Measurements from ENCODE around the gene KIAA0232.
A peak's percentile ranks its signal among the peaks of the same experiment; 100 is the strongest.
"Not testable (repeated sequence)": the region's sequence is repeated elsewhere in the genome, so short reads cannot be mapped to it uniquely, and the experiment has no call there.

The KIAA0232 gene

DNA sequence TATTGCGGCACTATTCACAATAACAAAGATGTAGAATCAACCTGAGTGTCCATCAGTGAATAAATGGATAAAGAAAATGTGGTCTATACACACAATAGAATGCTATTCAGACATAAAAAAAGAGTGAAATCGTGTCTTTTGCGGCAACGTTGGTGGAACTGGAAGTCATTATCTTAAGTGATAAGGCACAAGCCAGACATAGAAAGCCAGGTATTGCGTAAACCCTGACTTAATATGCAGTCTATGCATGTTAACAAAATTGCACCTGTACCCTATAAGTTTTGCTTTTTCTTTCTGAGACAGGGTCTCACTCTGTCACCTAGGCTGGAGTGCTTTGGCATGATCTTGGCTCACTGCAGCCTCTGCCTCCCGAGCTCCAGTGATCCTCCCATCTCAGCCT, 28.6 kb downstream of the KIAA0232 start:
- no peak for DNase-seq

DNA sequence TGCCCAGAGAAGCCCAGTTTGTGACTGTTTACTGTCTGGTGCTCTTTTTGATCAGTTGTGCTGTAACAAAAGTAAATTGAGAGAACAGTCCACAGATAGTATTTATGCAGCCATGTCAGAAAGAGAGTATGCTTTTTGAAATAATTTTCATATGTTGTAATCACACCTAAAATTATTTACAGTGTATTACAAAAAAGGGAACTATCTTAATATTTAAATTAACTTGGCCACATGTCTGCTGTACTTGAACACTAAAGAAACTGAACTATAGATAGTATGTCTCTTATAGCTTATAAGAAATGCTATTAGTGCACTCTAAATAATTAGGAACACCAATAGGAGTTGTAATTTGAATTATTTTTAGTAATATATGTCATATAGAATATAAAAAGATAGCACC, 30.2 kb downstream of the KIAA0232 start:
- no peak for DNase-seq

GRCh38 chr4:6813725-6814124, 31.2 kb downstream of the KIAA0232 start:
- DNase-seq, result no peak

DNA sequence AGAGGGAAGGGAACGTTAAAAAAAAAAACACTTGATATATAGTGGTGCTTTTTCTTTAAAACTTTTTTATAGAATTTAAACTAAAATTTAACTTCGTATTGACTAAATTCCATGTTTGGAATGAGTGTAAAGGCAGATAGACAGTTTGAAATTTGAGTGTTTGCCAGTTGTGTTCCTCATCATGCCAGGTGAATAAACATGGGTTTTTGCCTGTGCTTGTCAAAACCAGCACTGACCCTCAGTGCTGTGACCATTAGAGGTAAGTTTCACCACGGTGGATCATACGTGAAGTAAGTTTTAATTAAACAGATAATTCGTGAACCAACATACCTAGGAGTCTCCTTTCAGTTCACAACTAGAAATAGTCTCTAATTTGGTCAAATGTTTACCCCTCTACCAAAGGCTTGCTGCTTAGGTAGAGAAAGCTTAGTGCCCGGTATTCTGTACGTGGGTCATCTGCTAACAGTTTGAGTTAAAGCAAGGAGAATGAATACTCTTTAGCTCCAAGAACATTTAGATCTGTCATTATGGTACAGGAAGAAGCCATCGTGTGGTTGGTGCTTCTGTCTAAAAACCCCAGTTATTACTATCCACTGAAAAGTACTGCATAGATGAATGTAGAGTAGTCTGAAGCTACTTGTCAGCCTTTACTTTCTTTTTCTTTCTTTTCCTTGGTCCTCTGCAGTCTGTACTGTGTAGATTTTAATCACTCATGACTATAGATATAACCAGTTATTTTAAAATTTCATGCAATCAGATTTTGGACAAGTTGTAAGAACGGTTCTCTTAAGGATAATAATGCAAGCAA, 32.7 kb downstream of the KIAA0232 start:
- DNase-seq, result no peak

DNA sequence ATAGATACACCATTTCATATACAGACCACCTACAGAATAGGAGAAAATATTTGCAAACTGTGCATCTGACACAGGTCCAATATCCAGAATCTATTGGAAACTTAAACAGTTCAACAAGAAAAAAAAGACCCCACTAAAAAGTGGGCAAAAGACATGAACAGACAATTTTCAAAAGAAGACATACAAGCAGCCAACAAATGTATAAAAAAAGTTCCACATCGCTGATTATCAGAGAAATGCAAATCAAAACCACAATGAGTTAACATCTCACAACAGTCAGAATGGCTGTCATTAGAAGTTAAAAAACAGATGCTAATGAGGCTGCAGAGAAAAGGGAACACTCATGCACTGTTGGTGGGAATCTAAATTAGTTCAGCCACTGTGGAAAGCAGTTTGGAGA, 36.8 kb downstream of the KIAA0232 start:
- DNase-seq, result no peak

- no peak for DNase-seq
Measured at GRCh38 chr4:6820695-6821094, 38.2 kb downstream of the KIAA0232 start.

GRCh38 chr4:6824071-6824470, 41.5 kb downstream of the KIAA0232 start:
- no peak for DNase-seq

GRCh38 chr4:6824772-6825402, 42.4 kb downstream of the KIAA0232 start:
- DNase-seq, result no peak

GRCh38 chr4:6825403-6825802, 42.9 kb downstream of the KIAA0232 start:
- DNase-seq, result no peak

- no peak for DNase-seq
Measured at GRCh38 chr4:6826781-6827508, 44.4 kb downstream of the KIAA0232 start.

- no peak for DNase-seq
Measured at GRCh38 chr4:6829086-6829485, 46.6 kb downstream of the KIAA0232 start.

DNA sequence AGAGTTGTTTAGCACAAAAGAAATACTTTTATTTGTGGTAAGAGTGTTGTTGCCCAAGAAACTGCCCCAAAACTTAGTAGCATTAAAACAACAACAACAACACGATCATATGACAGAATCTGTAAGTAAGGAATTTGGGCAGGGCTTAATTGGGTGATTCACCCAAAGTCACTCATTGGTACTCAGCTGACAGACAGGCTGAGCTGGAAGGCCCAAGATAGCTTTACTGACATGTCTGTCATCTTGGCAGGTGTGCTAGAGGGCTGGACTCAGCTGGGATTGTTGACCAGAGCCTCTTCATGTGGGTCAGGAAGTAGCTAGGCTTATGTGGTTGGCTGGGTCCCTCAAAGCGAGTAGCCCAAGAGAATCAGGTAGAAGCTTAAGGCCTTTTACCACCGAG, 52.3 kb downstream of the KIAA0232 start:
- DNase-seq, result no peak

- DNase-seq, result not testable (repeated sequence)
Measured at GRCh38 chr4:6835616-6836015, 53.1 kb downstream of the KIAA0232 start.

DNA sequence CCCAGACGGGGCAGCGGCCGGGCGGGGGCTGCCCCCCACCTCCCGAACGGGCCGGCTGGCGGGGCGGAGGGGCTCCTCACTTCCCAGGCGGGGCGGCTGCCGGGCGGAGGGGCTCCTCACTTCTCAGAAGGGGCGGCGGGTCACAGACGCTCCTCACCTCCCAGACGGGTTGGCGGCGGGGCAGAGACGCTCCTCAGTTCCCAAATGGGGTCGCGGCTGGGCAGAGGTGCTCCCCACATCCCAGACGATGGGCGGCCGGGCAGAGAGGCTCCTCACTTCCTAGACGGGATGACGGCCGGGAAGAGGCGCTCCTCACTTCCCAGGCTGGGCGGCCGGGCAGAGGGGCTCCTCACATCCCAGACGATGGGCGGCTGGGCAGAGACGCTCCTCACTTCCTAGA, 54.6 kb downstream of the KIAA0232 start:
- DNase-seq, result not testable (repeated sequence)

DNA sequence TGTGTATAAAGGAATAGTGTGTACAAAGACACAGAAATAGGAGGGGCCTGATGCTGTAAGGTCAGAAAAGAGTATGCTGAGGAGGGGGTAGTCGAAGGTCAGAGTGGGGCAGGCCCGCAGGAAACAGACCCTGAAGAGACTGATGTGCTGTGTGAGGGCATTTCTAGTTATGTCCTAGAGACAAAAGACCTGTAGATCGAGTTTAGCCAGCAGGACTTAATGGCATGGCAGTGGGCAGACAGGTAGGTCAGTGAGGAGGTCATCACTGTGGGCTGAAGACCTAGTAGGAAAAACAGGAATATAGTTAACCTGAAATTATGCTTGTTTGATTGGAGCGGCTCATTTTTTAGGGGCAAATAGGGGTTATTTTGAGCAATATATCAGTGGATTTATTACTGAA, 57.1 kb downstream of the KIAA0232 start:
- no peak for DNase-seq

GRCh38 chr4:6840062-6840976, 57.8 kb downstream of the KIAA0232 start:
- DNase-seq, result no peak

DNA sequence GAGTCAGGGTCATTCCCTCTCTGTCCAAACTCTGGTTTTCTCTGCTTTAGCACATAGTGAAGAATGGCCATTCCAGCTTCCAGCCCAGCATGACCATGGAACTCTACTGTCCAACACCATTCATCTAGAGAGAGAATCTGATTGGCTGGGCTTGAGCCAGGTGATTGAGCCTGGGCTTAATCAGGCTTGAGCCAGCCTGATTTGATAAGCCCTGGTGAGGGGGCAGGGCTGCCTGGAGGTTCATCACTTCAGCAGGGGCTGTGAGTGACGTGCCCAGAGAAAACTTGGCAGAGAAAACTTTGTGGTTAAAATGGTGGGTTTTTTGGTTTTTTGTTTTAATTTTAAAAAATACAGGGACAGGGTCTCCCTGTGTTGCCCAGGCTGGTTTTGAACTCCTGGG, 62.5 kb downstream of the KIAA0232 start:
- no peak for DNase-seq

DNA sequence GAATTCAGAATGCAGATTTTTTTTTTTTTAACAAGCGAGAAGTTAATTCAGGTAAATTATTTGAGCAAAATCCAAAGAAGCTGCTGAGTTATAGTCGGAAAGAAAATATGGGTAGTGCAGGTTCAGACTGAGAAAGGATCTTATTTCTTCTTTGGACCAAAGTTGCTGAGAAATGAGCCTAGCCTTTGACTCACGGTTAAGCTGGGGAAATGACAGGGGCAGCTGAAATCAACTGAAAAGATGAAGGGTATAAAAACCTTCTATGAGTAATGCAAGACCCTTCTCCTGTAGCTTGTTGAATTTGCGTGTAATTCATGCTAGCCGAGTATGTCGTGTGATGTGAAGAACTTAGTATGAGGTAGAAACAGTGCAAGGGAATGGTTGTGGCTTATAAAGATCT, 63.0 kb downstream of the KIAA0232 start:
- no peak for DNase-seq

- DNase-seq, result no peak
Measured at GRCh38 chr4:6847178-6847577, 64.7 kb downstream of the KIAA0232 start.

GRCh38 chr4:6848717-6849305, 66.3 kb downstream of the KIAA0232 start:
- DNase-seq, result peak; percentile 70 to 88

DNA sequence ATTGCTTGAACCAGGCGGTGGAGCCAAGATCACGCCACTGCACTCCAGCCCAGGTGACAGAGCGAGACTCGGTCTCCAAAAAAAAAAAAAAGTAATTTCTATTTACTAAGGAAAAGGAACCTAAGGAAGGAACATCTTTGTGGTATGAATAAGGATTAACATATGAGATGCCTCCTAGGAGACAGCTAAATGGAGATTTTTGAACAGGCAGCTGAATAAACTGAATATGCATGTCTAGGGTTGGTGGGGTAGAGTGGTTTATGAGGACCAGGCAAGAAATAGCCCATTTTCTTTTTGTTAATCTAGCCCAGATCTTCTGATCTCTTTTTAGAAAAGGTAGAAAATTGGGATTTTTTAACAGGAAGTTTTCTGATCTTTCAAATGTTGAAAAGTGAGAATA, 67.2 kb downstream of the KIAA0232 start:
- DNase-seq, result no peak

GRCh38 chr4:6851431-6851830, 68.9 kb downstream of the KIAA0232 start:
- DNase-seq, result no peak
